GM23338 (cell line): ENCODE measurements around the gene ADGRV1. TPM values are rescaled to one million over a fixed set of nuclear protein-coding genes. Genes with fewer than 3 reads are reported as not detected.
A peak's percentile ranks its signal among the peaks of the same experiment; 100 is the strongest.
"Not testable (repeated sequence)": the region's sequence is repeated elsewhere in the genome, so short reads cannot be mapped to it uniquely, and the experiment has no call there.

Experiments
- ATAC-seq: fragments of 200-7000 bp; cut with Tn5 transposase; 3 replicates; pipeline ENCODE4 v1.9.1; 2020
- DNase-seq: peaks from one replicate; pipeline ENCODE4 v3.0.0-alpha.2; 2015; ENCODE audit warnings: low spot score
- H2AFZ ChIP-seq: fragments of 200-600 bp; sonication (generic); 2 replicates; pipeline ENCODE4 v1.8.0; 2016; ENCODE audit warnings: antibody characterized with exemption, mild to moderate bottlenecking, moderate library complexity
- H3F3A ChIP-seq: fragments of 200-600 bp; sonication (generic); replicated peaks from 2 replicates; pipeline ENCODE4 v1.8.0; 2017; ENCODE audit warnings: antibody characterized with exemption, mixed run types, low read depth
- H3K27ac ChIP-seq: fragments of 200-600 bp; sonication (generic); 2 replicates; pipeline ENCODE4 v1.6.1; 2016; ENCODE audit warnings: low read depth
- H3K27me3 ChIP-seq: fragments of 200-600 bp; sonication (generic); 2 replicates; pipeline ENCODE4 v1.8.0; 2016; ENCODE audit warnings: mild to moderate bottlenecking, mixed run types, moderate library complexity; ENCODE audit not compliant: insufficient read depth
- H3K36me3 ChIP-seq: fragments of 200-600 bp; sonication (generic); 2 replicates; pipeline ENCODE4 v1.8.0; 2016; ENCODE audit warnings: mild to moderate bottlenecking; ENCODE audit not compliant: insufficient read depth
- H3K4me1 ChIP-seq: fragments of 200-600 bp; sonication (generic); 2 replicates; pipeline ENCODE4 v1.8.0; 2016; ENCODE audit warnings: mild to moderate bottlenecking, moderate library complexity; ENCODE audit not compliant: insufficient read depth
- H3K4me2 ChIP-seq: fragments of 200-600 bp; sonication (generic); 2 replicates; pipeline ENCODE4 v1.7.1; 2017; ENCODE audit warnings: mixed run types
- H3K4me3 ChIP-seq: fragments of 200-600 bp; sonication (generic); 2 replicates; pipeline ENCODE4 v1.6.1; 2016; ENCODE audit warnings: mixed run types
- H3K79me2 ChIP-seq: fragments of 200-600 bp; sonication (generic); replicated peaks from 2 replicates; pipeline ENCODE4 v1.8.0; 2017; ENCODE audit warnings: mild to moderate bottlenecking; ENCODE audit not compliant: insufficient read depth
- H3K9me2 ChIP-seq: fragments of 200-600 bp; sonication (generic); 2 replicates; pipeline ENCODE4 v1.8.0; 2017; ENCODE audit not compliant: insufficient read depth
- H4K20me1 ChIP-seq: fragments of 200-600 bp; sonication (generic); replicated peaks from 2 replicates; pipeline ENCODE4 v1.8.0; 2017; ENCODE audit warnings: mild to moderate bottlenecking; ENCODE audit not compliant: insufficient read depth
- H3K27ac Mint-ChIP-seq: 2 replicates; pipeline ENCODE4 v1.8.0; 2020; ENCODE audit warnings: inconsistent platforms, mild to moderate bottlenecking, moderate library complexity, mixed read lengths
- H3K27me3 Mint-ChIP-seq: 3 replicates; pipeline ENCODE4 v1.8.0; 2022; ENCODE audit warnings: low read depth, mild to moderate bottlenecking, moderate library complexity, mixed read lengths, inconsistent platforms; ENCODE audit not compliant: insufficient read depth, poor library complexity
- H3K36me3 Mint-ChIP-seq: 3 replicates; pipeline ENCODE4 v1.8.0; 2021; ENCODE audit warnings: low read depth, mild to moderate bottlenecking, inconsistent platforms, moderate library complexity, mixed read lengths
- H3K4me1 Mint-ChIP-seq: 3 replicates; pipeline ENCODE4 v1.8.0; 2020; ENCODE audit warnings: mild to moderate bottlenecking, inconsistent platforms, mixed read lengths
- H3K4me3 Mint-ChIP-seq: 3 replicates; pipeline ENCODE4 v1.8.0; 2021; ENCODE audit warnings: moderate library complexity, mild to moderate bottlenecking, inconsistent platforms, mixed read lengths
- H3K9me3 Mint-ChIP-seq: 3 replicates; pipeline ENCODE4 v1.8.0; 2020; ENCODE audit warnings: moderate library complexity, mild to moderate bottlenecking, inconsistent platforms, mixed read lengths
- EZH2phosphoT487 ChIP-seq: fragments of 200-600 bp; sonication (generic); IDR thresholded peaks from one replicate; pipeline ENCODE4 v1.8.1; 2018; ENCODE audit warnings: antibody characterized with exemption; ENCODE audit not compliant: unreplicated experiment
- NANOG ChIP-seq: IDR thresholded peaks from 2 replicates; pipeline ENCODE4 v1.6.1; 2016; ENCODE audit warnings: antibody characterized with exemption, borderline replicate concordance
- polyA plus RNA-seq: library from polyadenylated mRNA; unstranded; fragments of >200 nt; fragmentation: Nextera tagmentation; extraction: Ambion mirVana; gene quantifications from 2 replicates; pipeline ENCODE4 v1.2.1, GENCODE V29; 2016
- total RNA-seq: library from RNA; depleted of rRNA; stranded (reverse); fragments of >200 nt; shearing (Covaris generic); gene quantifications from 2 replicates; pipeline ENCODE4 v1.2.3, GENCODE V29; 2014
- TF ChIP-seq, protein P1 (sequence below), 2 experiments: fragments of 200-600 bp in 1 of 2; sonication (generic) in 1 of 2; conservative IDR thresholded peaks; 2 replicates each; pipeline versions ENCODE4 v1.5.1 to v1.6.1; 2016 to 2017; ENCODE audit warnings: antibody characterized with exemption in 2 of 2, low read depth in 2 of 2, mild to moderate bottlenecking in 2 of 2, moderate library complexity in 1 of 2
- TF ChIP-seq, protein P2 (sequence below): fragments of 250-450 bp; sonication (Bioruptor Pico); IDR thresholded peaks from 2 replicates; pipeline ENCODE4 v1.5.0; 2020; ENCODE audit warnings: mild to moderate bottlenecking, moderate library complexity

The ADGRV1 gene
- total and polyA plus RNA-seq, 2 experiments from 2014 or later, result 46.1 to 149 TPM

DNA sequence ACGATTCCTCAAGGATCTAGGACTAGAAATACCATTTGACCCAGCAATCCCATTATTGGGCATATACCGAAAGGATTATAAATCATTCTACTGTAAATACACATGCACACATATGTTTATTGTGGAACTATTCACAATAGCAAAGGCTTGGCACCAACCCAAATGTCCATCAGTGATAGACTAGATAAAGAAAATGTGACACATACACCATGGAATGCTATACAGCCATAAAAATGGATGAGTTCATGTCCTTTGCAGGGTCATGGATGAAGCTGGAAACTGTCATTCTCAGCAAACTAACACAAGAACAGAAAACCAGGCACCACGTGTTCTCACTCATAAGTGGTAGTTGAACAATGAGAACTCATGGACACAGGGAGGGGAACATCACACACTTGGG, 241.9 kb downstream of the ADGRV1 start:
- Mint-ChIP-seq H3K36me3 (peaks cover 43% of the 10 kb centered on the region), H3K9me3 (peaks cover 49% of the 10 kb centered on the region)
- H3K27me3 Mint-ChIP-seq, result not testable (repeated sequence)

GRCh38 chr5:90802474-90803317, 244.1 kb downstream of the ADGRV1 start:
- H3K4me1 ChIP-seq, result no peaks in the 10 kb centered on the region
- peaks cover 10% of the 10 kb centered on the region for H3K27me3 Mint-ChIP-seq
- H3K9me3 Mint-ChIP-seq, result peaks cover 27% of the 10 kb centered on the region
- no peak overlapping the region for H2AFZ ChIP-seq
- H3F3A ChIP-seq, result no peaks in the 10 kb centered on the region
- H4K20me1 ChIP-seq, result no peaks in the 10 kb centered on the region
- peak overlapping the region; percentile 58; the same call in 1 of the 2 replicates for H3K27ac ChIP-seq
- H3K4me1 Mint-ChIP-seq, result peaks cover 3% of the 10 kb centered on the region; the same call in 1 of the 3 replicates
- H3K79me2 ChIP-seq, result no peaks in the 10 kb centered on the region
- H3K4me3 ChIP-seq, result no peak overlapping the region
- peaks cover 25% of the 10 kb centered on the region for H3K36me3 Mint-ChIP-seq
- H3K27me3 ChIP-seq, result no peaks in the 10 kb centered on the region
- no peak overlapping the region for H3K4me3 Mint-ChIP-seq
- TF ChIP-seq NANOG, result no peak
- TF ChIP-seq EZH2phosphoT487, result no peak
- TF ChIP-seq, protein P1, sequence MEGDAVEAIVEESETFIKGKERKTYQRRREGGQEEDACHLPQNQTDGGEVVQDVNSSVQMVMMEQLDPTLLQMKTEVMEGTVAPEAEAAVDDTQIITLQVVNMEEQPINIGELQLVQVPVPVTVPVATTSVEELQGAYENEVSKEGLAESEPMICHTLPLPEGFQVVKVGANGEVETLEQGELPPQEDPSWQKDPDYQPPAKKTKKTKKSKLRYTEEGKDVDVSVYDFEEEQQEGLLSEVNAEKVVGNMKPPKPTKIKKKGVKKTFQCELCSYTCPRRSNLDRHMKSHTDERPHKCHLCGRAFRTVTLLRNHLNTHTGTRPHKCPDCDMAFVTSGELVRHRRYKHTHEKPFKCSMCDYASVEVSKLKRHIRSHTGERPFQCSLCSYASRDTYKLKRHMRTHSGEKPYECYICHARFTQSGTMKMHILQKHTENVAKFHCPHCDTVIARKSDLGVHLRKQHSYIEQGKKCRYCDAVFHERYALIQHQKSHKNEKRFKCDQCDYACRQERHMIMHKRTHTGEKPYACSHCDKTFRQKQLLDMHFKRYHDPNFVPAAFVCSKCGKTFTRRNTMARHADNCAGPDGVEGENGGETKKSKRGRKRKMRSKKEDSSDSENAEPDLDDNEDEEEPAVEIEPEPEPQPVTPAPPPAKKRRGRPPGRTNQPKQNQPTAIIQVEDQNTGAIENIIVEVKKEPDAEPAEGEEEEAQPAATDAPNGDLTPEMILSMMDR (conservative IDR thresholded peaks at IDR 0.05; ENCODE audit: low read depth in 2 of 2), result peak; percentile 79
- TF ChIP-seq, protein P2, sequence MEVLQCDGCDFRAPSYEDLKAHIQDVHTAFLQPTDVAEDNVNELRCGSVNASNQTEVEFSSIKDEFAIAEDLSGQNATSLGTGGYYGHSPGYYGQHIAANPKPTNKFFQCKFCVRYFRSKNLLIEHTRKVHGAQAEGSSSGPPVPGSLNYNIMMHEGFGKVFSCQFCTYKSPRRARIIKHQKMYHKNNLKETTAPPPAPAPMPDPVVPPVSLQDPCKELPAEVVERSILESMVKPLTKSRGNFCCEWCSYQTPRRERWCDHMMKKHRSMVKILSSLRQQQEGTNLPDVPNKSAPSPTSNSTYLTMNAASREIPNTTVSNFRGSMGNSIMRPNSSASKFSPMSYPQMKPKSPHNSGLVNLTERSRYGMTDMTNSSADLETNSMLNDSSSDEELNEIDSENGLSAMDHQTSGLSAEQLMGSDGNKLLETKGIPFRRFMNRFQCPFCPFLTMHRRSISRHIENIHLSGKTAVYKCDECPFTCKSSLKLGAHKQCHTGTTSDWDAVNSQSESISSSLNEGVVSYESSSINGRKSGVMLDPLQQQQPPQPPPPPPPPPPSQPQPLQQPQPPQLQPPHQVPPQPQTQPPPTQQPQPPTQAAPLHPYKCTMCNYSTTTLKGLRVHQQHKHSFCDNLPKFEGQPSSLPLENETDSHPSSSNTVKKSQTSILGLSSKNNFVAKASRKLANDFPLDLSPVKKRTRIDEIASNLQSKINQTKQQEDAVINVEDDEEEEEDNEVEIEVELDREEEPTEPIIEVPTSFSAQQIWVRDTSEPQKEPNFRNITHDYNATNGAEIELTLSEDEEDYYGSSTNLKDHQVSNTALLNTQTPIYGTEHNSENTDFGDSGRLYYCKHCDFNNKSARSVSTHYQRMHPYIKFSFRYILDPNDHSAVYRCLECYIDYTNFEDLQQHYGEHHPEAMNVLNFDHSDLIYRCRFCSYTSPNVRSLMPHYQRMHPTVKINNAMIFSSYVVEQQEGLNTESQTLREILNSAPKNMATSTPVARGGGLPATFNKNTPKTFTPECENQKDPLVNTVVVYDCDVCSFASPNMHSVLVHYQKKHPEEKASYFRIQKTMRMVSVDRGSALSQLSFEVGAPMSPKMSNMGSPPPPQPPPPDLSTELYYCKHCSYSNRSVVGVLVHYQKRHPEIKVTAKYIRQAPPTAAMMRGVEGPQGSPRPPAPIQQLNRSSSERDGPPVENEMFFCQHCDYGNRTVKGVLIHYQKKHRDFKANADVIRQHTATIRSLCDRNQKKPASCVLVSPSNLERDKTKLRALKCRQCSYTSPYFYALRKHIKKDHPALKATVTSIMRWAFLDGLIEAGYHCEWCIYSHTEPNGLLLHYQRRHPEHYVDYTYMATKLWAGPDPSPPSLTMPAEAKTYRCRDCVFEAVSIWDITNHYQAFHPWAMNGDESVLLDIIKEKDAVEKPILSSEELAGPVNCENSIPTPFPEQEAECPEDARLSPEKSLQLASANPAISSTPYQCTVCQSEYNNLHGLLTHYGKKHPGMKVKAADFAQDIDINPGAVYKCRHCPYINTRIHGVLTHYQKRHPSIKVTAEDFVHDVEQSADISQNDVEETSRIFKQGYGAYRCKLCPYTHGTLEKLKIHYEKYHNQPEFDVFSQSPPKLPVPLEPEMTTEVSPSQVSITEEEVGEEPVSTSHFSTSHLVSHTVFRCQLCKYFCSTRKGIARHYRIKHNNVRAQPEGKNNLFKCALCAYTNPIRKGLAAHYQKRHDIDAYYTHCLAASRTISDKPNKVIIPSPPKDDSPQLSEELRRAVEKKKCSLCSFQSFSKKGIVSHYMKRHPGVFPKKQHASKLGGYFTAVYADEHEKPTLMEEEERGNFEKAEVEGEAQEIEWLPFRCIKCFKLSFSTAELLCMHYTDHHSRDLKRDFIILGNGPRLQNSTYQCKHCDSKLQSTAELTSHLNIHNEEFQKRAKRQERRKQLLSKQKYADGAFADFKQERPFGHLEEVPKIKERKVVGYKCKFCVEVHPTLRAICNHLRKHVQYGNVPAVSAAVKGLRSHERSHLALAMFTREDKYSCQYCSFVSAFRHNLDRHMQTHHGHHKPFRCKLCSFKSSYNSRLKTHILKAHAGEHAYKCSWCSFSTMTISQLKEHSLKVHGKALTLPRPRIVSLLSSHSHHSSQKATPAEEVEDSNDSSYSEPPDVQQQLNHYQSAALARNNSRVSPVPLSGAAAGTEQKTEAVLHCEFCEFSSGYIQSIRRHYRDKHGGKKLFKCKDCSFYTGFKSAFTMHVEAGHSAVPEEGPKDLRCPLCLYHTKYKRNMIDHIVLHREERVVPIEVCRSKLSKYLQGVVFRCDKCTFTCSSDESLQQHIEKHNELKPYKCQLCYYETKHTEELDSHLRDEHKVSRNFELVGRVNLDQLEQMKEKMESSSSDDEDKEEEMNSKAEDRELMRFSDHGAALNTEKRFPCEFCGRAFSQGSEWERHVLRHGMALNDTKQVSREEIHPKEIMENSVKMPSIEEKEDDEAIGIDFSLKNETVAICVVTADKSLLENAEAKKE (CRISPR knock-in tag), result no peak
- peaks cover 11% of the 10 kb centered on the region for H3K36me3 ChIP-seq
- DNase-seq (peak; percentile 88), ATAC-seq (peak; percentile 95)
- no peak overlapping the region for H3K4me2 ChIP-seq
- H3K27ac Mint-ChIP-seq, result no peak overlapping the region
- H3K9me2 ChIP-seq, result no peaks in the 10 kb centered on the region

More for the DNA sequence above, 241.9 kb downstream of the ADGRV1 start:
- not testable (repeated sequence) for H2AFZ ChIP-seq, H3K27me3 ChIP-seq, H3K4me2 ChIP-seq, H3K4me1 Mint-ChIP-seq, H3K9me2 ChIP-seq, H3K27ac ChIP-seq, DNase-seq, ATAC-seq, H3F3A ChIP-seq, H3K27ac Mint-ChIP-seq, H4K20me1 ChIP-seq, H3K4me3 Mint-ChIP-seq, H3K79me2 ChIP-seq, H3K4me1 ChIP-seq, H3K4me3 ChIP-seq
- H3K36me3 ChIP-seq, result peaks cover 19% of the 10 kb centered on the region
